HG02759 (cell line): ENCODE results near the gene HPRT1.

Experiments used
- ATAC-seq: cut with Tn5 transposase; IDR thresholded peaks from one replicate; pipeline ENCODE4 v1.9.1; 2021; ENCODE audit warnings: mild to moderate bottlenecking, moderate library complexity; ENCODE audit not compliant: unreplicated experiment

Gene HPRT1

DNA sequence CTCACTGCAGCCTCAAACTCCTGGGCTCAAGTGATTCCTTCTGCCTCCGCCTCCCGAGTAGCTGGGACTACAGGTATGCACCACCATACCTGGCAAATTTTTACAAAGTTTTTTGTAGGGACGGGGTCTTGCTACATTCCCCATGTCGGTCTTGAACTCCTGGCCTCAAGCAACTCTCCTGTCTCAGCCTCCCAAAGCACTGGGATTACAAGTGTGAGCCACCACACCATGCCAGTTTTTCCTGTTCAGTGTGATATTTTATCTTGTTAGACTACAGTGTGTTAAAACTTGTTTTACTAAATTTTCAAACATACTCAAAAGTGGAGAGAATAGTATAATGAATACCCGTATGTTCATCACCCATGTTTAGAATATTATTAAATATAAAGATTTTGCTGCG lies 12.1 kb downstream of the HPRT1 start:
- ATAC-seq = no peak

GRCh38 chrX:134476284-134476683 lies 16.3 kb downstream of the HPRT1 start:
- no peak for ATAC-seq

DNA sequence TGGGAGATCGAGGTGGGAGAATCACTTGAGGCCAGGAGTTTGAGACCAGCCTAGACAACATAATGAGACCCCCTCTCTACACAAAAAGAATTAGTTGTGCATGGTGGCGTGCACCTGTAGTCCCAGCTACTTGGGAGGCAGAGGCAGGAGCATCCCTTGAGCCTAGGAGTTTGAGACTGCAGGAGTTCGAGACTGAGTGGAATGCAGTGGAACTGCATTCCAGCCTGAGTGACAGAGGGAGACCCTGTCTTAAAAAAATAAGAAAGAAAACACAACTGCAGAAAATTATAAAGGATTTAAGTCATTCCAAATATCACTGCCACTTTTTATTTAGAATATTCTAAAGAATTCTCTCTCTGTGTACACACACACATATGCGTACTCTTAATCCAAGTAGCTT lies 18.4 kb downstream of the HPRT1 start:
- no peak for ATAC-seq

DNA sequence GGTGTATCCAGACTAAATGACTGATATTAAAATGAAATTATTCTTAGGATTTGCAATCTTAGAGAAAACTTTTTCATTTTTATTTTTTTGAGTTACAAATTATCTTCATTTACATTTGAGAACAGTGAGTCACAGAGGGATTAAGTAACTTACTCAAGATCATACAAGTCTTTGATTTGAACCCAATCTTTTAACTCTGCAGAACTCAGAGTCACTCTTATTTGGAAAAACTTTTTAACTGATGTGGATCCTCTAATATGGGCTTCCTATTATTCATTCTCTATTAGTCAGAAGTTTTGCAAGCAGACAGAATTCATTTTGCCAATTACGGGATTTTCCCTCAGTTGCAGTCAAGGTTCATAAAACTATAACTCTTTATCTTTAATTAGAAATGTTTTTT lies 20.1 kb downstream of the HPRT1 start:
- ATAC-seq = no peak

DNA sequence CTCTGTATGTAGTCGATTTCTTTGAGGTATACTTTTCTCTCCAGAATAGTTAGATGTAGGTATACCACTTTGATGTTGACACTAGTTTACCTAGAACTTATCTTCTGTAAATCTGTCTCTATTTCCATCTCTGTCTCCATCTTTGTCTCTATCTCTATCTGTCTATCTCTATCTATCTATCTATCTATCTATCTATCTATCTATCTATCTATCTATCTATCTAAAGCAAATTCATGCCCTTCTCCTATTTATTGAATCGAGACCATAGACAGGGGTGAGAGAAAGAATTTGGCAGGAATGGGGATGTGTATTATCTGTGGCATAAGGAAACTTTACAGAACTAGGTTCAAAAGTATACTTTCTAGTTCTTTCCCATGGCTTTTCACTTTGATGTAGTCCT lies 21.4 kb downstream of the HPRT1 start:
- no peak for ATAC-seq

DNA sequence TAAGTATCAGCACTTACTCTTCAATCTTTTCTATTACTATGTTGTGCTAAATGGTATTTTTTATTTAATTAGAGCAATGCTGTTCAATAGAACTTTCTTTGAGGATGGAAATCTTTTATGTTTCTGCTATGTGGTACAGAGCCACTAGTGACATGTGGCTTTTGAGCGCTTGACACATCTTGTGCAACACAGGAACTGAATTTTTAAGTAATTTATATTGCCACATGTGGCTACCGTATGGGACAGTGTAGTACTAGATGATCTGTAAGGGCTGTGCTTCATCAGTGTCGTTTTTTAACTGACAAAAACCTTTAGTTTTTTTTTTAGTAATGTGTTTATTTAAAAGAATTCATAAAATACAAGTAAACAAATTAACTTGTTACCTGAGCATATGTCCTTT lies 22.4 kb downstream of the HPRT1 start:
- ATAC-seq = no peak

DNA sequence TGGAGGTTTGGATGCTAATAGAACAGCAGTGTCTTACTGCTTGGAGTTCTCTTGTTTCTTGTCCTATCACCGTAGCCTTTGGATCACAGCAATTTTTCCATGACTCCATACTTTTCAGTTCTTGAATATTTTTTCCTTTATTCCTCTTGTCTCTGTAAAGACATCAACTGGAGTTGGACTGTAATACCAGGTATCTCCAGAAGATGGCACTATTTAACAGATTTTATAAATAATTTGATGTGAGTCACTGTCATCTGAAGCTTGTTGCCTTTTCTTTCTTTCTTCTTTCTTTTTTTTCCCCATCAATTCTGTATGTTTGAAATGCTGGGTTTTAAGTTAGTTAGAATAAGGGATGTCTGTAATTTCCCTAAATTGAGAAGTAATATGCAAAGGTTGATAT lies 24.1 kb downstream of the HPRT1 start:
- no peak for ATAC-seq

DNA sequence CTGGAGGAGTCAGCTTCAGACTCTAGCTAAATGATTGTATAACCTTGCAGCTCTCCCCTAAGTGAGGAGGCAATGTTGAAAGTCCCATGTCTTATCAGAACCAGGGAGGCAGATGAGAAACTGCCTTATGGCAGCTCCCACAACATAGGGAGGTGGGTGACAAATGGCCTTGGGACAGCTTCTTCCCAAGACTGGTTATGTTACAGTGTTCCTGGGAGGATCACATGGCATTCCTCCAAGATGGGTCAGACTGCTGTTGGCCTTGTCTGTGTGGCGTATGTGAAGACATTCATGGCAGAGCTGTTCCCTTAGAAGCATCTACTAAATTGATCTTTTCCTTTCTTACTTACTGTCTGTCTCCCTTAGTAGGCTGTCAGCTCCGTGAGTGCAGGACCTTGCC lies 42.0 kb downstream of the HPRT1 start:
- no peak for ATAC-seq

- ATAC-seq = no peak
Measured at GRCh38 chrX:134502686-134503085, 42.7 kb downstream of the HPRT1 start.

- ATAC-seq = no peak
Measured at GRCh38 chrX:134512566-134512965, 52.6 kb downstream of the HPRT1 start.

DNA sequence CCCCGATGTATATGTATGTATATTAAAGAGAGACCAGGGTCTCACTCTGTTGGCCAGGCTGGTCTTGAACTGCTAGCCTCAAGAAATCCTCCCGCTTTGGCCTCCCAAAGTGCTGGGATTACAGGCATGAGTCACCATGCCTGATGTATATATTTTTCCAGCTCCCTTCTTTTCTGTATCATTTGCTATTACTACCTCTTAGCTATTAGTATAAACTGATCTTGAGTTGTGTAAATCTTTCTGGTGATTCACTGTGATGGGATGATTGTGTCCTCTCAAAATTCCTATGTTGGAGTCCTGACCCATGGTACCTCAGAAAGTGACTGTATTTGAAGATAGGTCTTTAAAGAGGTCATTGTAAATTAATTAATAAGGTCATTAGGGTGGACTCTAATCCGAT lies 53.1 kb downstream of the HPRT1 start:
- ATAC-seq = no peak

DNA sequence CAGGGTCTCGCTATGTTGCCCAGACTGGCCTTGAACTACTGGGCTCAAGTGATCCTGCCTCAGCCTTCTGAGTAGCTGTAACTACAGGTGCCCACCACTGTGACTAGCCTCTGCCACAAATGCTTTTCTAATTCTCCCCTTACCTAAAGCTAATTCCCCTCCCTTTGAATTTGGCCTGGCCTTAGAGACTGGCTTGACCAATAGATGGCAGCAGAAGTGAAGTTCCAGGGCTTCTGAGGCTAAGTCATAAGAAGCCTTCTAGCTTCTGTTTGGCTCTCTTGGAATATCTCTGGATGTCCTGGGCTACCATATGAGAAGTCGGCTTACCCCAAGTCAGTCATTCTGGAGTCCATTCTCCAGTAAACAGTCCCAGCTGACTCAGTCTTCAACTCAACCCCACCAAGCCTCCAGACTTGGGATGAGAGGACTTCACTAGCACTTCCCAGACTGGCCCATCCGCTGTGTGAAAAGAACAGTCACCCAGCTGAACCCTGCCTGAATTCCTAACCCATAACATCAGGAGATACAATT lies 61.0 kb downstream of the HPRT1 start:
- peak; percentile 47 for ATAC-seq

GRCh38 chrX:134524181-134524580 lies 64.2 kb downstream of the HPRT1 start:
- no peak for ATAC-seq

DNA sequence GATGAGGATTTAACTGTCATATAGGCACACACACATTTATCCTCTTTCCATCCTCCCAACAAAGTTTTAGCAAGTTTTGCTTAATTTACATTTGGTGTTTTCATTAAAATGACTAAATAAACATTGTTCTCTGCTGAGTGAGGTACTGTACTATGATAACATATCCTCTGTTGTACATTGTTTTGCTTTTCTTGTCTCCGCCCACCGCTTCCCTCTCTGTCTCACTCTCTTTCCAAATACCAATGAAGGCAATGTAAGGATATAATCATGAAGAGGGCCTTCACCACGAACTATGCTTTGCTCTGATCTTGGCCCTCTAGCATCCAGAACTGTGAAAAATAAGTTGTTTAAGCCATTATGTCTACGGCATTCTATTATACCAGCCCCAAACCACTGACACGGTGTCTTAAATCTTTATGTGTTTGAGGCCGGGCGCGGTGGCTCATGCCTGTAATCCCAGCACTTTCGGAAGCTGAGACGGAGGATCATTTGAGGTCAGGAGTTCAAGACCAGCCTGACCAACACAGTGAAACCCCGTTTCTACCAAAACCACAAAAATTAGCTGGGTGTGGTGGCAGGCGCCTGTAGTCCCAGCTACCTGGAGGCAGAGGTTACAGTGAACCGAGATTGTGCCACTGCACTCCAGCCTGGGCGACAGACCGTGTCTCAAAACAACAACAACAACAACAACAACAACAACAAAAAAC lies 65.3 kb downstream of the HPRT1 start:
- ATAC-seq = no peak

DNA sequence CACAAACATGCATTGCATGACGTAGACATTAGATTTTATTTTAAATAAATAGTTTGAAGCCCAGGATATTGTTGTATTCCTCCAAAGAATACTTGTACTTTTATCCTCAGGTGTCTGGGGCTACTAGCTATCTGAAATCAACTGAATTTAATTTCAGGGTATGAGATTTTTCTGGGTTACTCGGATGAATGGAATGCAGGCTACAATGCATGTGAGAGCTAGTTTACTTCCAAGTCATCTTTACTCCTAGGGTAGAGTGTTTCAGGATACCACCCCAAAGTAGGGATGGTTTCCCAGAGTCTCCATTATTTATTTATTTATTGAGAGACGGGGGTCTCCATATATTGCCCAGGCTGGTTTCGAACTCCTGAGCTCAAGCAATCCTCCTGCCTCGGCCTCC lies 66.4 kb downstream of the HPRT1 start:
- ATAC-seq = no peak

DNA sequence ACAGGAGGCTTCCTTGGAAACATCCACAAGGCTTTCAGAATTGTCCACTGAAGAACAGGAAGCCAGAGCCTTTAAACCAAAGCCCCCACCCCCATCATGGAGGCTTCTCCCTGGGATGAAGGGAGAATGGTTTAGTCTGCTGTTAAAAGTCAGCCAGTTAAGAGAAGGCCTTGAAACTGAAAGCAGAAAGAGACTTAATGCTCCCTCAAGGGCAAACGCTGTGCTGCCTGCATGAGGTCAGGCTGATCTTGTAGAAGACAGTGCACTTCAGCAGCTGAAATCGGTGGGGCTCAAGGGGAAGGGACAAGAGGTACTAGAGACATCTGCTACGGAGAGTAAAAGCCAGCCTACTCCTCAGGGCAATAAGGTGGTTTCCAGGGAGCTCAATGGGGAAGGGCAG lies 69.0 kb downstream of the HPRT1 start:
- ATAC-seq = no peak

DNA sequence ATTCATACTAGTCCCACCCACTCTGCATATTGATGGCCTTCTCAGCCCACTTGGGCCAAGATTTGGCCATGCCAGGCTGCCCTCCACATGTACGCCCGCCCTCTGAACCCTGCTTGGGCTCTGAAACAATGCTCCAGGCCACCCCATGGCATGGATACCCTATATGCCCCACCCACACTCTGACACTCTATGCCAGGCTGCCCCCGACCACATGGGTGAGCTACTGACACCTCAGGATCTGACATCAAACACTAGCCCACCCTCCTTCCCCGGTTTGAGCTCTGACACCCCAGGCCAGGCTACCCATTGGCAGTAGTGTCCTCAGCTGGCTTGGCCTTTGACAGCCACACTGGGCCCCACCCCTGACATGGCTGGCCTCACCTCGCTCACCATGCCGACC lies 69.5 kb downstream of the HPRT1 start:
- ATAC-seq = no peak

- ATAC-seq = no peak
Measured at GRCh38 chrX:134530845-134531244, 70.9 kb downstream of the HPRT1 start.

DNA sequence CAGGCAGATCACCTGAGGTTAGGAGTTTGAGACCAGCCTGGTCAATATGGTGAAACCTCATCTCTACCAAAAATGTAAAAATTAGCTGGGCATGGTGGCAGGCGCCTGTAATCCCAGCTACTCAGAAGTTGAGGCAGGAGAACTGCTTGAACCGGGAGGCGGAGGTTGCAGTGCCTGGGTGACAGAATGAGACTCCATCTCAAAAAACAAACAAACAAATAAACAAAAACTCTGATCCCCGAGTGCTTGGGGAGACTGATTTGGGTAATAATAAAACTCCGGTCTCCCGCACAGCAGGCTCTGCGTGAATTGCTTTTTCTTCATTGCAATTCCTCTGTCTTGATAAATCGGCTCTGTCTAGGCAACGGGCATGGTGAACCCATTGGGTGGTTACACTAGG lies 73.4 kb downstream of the HPRT1 start:
- ATAC-seq = no peak

DNA sequence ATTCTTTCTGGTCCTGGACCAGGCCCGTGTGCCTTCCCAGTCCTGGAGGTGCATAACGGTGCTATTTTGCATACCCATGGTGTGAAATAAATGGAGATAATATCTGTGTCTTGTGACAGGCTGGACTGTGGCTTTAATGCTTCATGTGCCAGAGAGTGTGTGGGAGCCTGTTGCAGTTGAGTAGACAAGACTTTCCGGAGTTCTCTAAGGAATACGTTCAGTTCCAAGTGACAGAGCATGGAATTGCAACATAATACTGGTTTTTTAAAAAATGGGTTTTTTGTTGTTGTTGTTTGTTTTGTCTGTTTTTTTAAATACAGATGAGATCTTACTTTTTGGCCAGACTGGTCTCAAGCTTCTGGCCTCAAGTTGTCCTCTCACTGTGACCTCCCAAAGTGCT lies 74.0 kb downstream of the HPRT1 start:
- no peak for ATAC-seq

GRCh38 chrX:134537179-134537955 lies 77.4 kb downstream of the HPRT1 start:
- ATAC-seq = no peak

GRCh38 chrX:134538316-134538715 lies 78.4 kb downstream of the HPRT1 start:
- no peak for ATAC-seq
